Spleen (tissue), 11 donors: ENCODE measurements around the gene RTBDN. TPM values are rescaled to one million over a fixed set of nuclear protein-coding genes. Genes with fewer than 3 reads are reported as not detected.

Experiments used
- DNase-seq: peaks from one replicate; pipeline ENCODE4 v3.0.0-alpha.2; 2020
- H3K27ac ChIP-seq, 8 donors: fragments of 200-600 bp; sonication (generic) in 7 of 8; 1 replicate in 4 of 8; 2 replicates in 4 of 8; pipeline versions ENCODE4 v1.5.0 to v1.8.0; 2016 to 2021; ENCODE audit warnings: inconsistent platforms in 4 of 8, mild to moderate bottlenecking in 4 of 8, moderate library complexity in 1 of 8
- H3K27me3 ChIP-seq, 7 donors: fragments of 200-600 bp; sonication (generic) in 6 of 7; replicated peaks in 1 of 7; 1 replicate in 4 of 7; 2 replicates in 3 of 7; pipeline versions ENCODE4 v1.5.0 to v1.8.0; 2016 to 2021; ENCODE audit warnings: inconsistent platforms in 3 of 7, mild to moderate bottlenecking in 1 of 7
- H3K36me3 ChIP-seq, 6 donors: fragments of 200-600 bp; sonication (generic) in 5 of 6; 1 replicate in 4 of 6; 2 replicates in 2 of 6; pipeline versions ENCODE4 v1.5.0 to v1.8.0; 2016 to 2021; ENCODE audit warnings: inconsistent platforms in 2 of 6
- H3K4me1 ChIP-seq, 6 donors: fragments of 200-600 bp; sonication (generic) in 5 of 6; 1 replicate in 3 of 6; 2 replicates in 3 of 6; pipeline versions ENCODE4 v1.5.0 to v1.8.0; 2016 to 2021; ENCODE audit warnings: inconsistent platforms in 3 of 6
- H3K4me3 ChIP-seq, 8 donors: fragments of 200-600 bp; sonication (generic) in 7 of 8; 1 replicate in 4 of 8; 2 replicates in 4 of 8; pipeline versions ENCODE4 v1.5.0 to v1.8.0; 2016 to 2021; ENCODE audit warnings: inconsistent platforms in 4 of 8, mild to moderate bottlenecking in 4 of 8, moderate library complexity in 2 of 8
- H3K9me3 ChIP-seq, 8 donors: fragments of 200-600 bp; sonication (generic) in 7 of 8; 1 replicate in 4 of 8; 2 replicates in 4 of 8; pipeline versions ENCODE4 v1.5.0 to v1.8.0; 2016 to 2021; ENCODE audit warnings: inconsistent platforms in 4 of 8
- CTCF ChIP-seq, 11 experiments: fragments of 200-600 bp in 7 of 11; fragments of 450-650 bp in 4 of 11; sonication (generic) in 4 of 11; IDR thresholded peaks in 8 of 11; conservative IDR thresholded peaks in 3 of 11; 1 replicate in 7 of 11; 2 replicates in 4 of 11; pipeline versions ENCODE4 v1.4.0 to v1.8.0; 2016 to 2021; ENCODE audit warnings: antibody characterized with exemption in 11 of 11, inconsistent platforms in 4 of 11, mild to moderate bottlenecking in 1 of 11
- POLR2A ChIP-seq, 3 donors: fragments of 450-650 bp; IDR thresholded peaks; one replicate each; pipeline ENCODE4 v1.5.1; 2017; ENCODE audit warnings: antibody characterized with exemption in 3 of 3, mild to moderate bottlenecking in 1 of 3
- POLR2AphosphoS5 ChIP-seq, 3 donors: sonication (generic); formaldehyde crosslinking; IDR thresholded peaks; one replicate each; pipeline ENCODE4 v1.5.1; 2017; ENCODE audit warnings: antibody characterized with exemption in 3 of 3
- WGBS, 5 donors: extraction: QIAGEN DNeasy Blood & Tissue Kit in 3 of 5; methylation state at CpG; one replicate each; pipeline versions ENCODE4 v1.1.5 to v1.1.7; 2013 to 2018; 5-methylcytosine and 5-hydroxymethylcytosine counted together
- intact Hi-C: fragments of 100-400 bp; cut with DNase I; formaldehyde crosslinking; loops from one replicate; pipeline ENCODE4 v1.15.0; 2023; ENCODE audit warnings: low total_unique reads
- polyA plus RNA-seq, 3 donors: library from polyadenylated mRNA; stranded (reverse); fragments of 200-250 nt; gene quantifications; one replicate each; pipeline ENCODE4 v1.2.1, GENCODE V29; 2013
- total RNA-seq, 7 donors: library from RNA; depleted of rRNA in 3 of 7; stranded (reverse); fragments of >200 nt in 3 of 7; fragmentation: NEBNext Ultra II Directional in 4 of 7; extraction: Animal tissue kit (Norgen Biotek cat#: 25700) in 4 of 7; gene quantifications; one replicate each; pipeline versions ENCODE4 v1.1.0 to v1.2.1, GENCODE V29; 2016 to 2021
- donor health status: healthy with polysubstance abuse.
- donor health status: DM: no; HTN: no; CAD: no; lungs with moderate emphysema.
- donor health status: DM: no; HTN: no; CAD: no.
- donor health status: Bipolar disorder and iron deficiency.
- donor health status: healthy.
- donor health status: DM: no; HTN: no; CAD: no.
- donor health status: DM: yes; HTN: yes; CAD: no.

The RTBDN gene
- total and polyA plus RNA-seq, 10 donors, result not detected

GRCh38 chr19:12864143-12864542 is 29.8 kb upstream of the RTBDN start:
- H3K27ac ChIP-seq, result no peak overlapping the region
- intact Hi-C loops, result no loop called here
- H3K4me3 ChIP-seq, result no peak overlapping the region
- H3K27me3 ChIP-seq, result peaks cover 0 to 19% (median 0%) of the 10 kb centered on the region in 7 donors
- DNase-seq, result no peak
- H3K36me3 ChIP-seq, result no peaks in the 10 kb centered on the region
- peaks cover 0 to 15% (median 13%) of the 10 kb centered on the region in 6 donors for H3K4me1 ChIP-seq
- 66 to 97% (median 89%) methylated on average over 4 of the region's 4 CpGs for WGBS, 5 donors
- H3K9me3 ChIP-seq, result no peaks in the 10 kb centered on the region
- no peak for TF ChIP-seq POLR2A (IDR thresholded peaks at IDR 0.05)
- no peak for TF ChIP-seq CTCF (IDR thresholded peaks at IDR 0.05 in 8 of 11, conservative IDR thresholded peaks at IDR 0.05 in 3 of 11)
- TF ChIP-seq POLR2AphosphoS5 (IDR thresholded peaks at IDR 0.05), result no peak

GRCh38 chr19:12859546-12859945 is 25.2 kb upstream of the RTBDN start:
- no peak for DNase-seq
- 59 to 70% (median 65%) methylated on average over 7 of the region's 7 CpGs for WGBS, 5 donors
- peaks cover 0 to 27% (median 20%) of the 10 kb centered on the region in 8 donors for H3K9me3 ChIP-seq
- peaks cover 0 to 9% (median 0%) of the 10 kb centered on the region in 7 donors for H3K27me3 ChIP-seq
- no peaks in the 10 kb centered on the region for H3K36me3 ChIP-seq
- no peak overlapping the region for H3K27ac ChIP-seq
- H3K4me3 ChIP-seq, result no peak overlapping the region
- H3K4me1 ChIP-seq, result no peaks in the 10 kb centered on the region
- intact Hi-C loops, result no loop called here
- no peak for TF ChIP-seq POLR2A (IDR thresholded peaks at IDR 0.05)
- TF ChIP-seq CTCF (IDR thresholded peaks at IDR 0.05 in 8 of 11, conservative IDR thresholded peaks at IDR 0.05 in 3 of 11), result no peak
- no peak for TF ChIP-seq POLR2AphosphoS5 (IDR thresholded peaks at IDR 0.05)

GRCh38 chr19:12858041-12858928 is 23.9 kb upstream of the RTBDN start:
- 94 to 95% (median 95%) methylated on average over 35 of the region's 35 CpGs for WGBS, 5 donors
- no peak for DNase-seq
- no peaks in the 10 kb centered on the region for H3K36me3 ChIP-seq
- H3K27me3 ChIP-seq, result peaks cover 0 to 9% (median 0%) of the 10 kb centered on the region in 7 donors
- H3K9me3 ChIP-seq, result peaks cover 0 to 27% (median 20%) of the 10 kb centered on the region in 8 donors
- H3K27ac ChIP-seq, result no peak overlapping the region
- no peaks in the 10 kb centered on the region for H3K4me1 ChIP-seq
- H3K4me3 ChIP-seq, result no peak overlapping the region
- intact Hi-C loops, result no loop called here
- TF ChIP-seq POLR2AphosphoS5 (IDR thresholded peaks at IDR 0.05) (no peak), CTCF (IDR thresholded peaks at IDR 0.05 in 8 of 11, conservative IDR thresholded peaks at IDR 0.05 in 3 of 11) (no peak), POLR2A (IDR thresholded peaks at IDR 0.05) (no peak)

- Histone ChIP-seq H3K27ac (no peak overlapping the region), H3K27me3 (peaks cover 0 to 5% (median 0%) of the 10 kb centered on the region in 7 donors), H3K9me3 (peaks cover 0 to 27% (median 20%) of the 10 kb centered on the region in 8 donors), H3K4me1 (no peaks in the 10 kb centered on the region), H3K36me3 (no peaks in the 10 kb centered on the region), H3K4me3 (no peak overlapping the region)
- intact Hi-C loops, result no loop called here
- WGBS, 5 donors, result 71 to 89% (median 80%) methylated on average over 1 of the region's 1 CpG
- DNase-seq, result no peak
- TF ChIP-seq CTCF (IDR thresholded peaks at IDR 0.05 in 8 of 11, conservative IDR thresholded peaks at IDR 0.05 in 3 of 11) (no peak), POLR2AphosphoS5 (IDR thresholded peaks at IDR 0.05) (no peak), POLR2A (IDR thresholded peaks at IDR 0.05) (no peak)
Measured at GRCh38 chr19:12856653-12857052, 22.3 kb upstream of the RTBDN start.
